K562 (cell line): ENCODE results near the gene FBXO17. TPM values are rescaled to one million over a fixed set of nuclear protein-coding genes. Genes with fewer than 3 reads are reported as not detected.

Source experiments
- CHD2 ChIP-seq: IDR thresholded peaks from 2 replicates; pipeline ENCODE4 v1.6.1; 2011; ENCODE audit warnings: low read depth, low read length
- CREB1 ChIP-seq, 2 experiments: sonication (generic) in 1 of 2; formaldehyde crosslinking in 1 of 2; IDR thresholded peaks; 2 replicates each; pipeline versions ENCODE4 v1.6.1 to v1.8.0; 2012 to 2022; ENCODE audit warnings: inconsistent platforms in 1 of 2, mild to moderate bottlenecking in 1 of 2, missing genetic modification reagents in 1 of 2, moderate library complexity in 1 of 2
- HDAC6 ChIP-seq: IDR thresholded peaks from 2 replicates; pipeline ENCODE4 v1.6.1; 2012; ENCODE audit warnings: low read depth, mild to moderate bottlenecking, control low read depth, inconsistent platforms, low read length, moderate library complexity
- HDAC8 ChIP-seq: fragments of 450-650 bp; IDR thresholded peaks from 2 replicates; pipeline ENCODE4 v1.6.1; 2016; ENCODE audit warnings: mild to moderate bottlenecking, missing genetic modification characterization, moderate library complexity, missing compliant biosample characterization
- HNRNPUL1 ChIP-seq: fragments of 200-400 bp; formaldehyde crosslinking; IDR thresholded peaks from 2 replicates; pipeline ENCODE4 v1.6.1; 2017; ENCODE audit warnings: low read length
- MIER1 ChIP-seq: fragments of 450-650 bp; IDR thresholded peaks from 2 replicates; pipeline ENCODE4 v1.6.1; 2016; ENCODE audit warnings: antibody characterized with exemption, mild to moderate bottlenecking, low read depth
- MYC ChIP-seq, 2 experiments: fragments of 250-450 bp in 1 of 2; sonication (Bioruptor Pico) in 1 of 2; IDR thresholded peaks; 2 replicates each; pipeline versions ENCODE4 v1.5.1 to v1.6.1; 2012 to 2021; ENCODE audit warnings: low read depth in 2 of 2, borderline replicate concordance in 1 of 2, improper control_type of control experiment in 1 of 2, low read length in 1 of 2, mild to moderate bottlenecking in 1 of 2, moderate library complexity in 1 of 2
- NFATC3 ChIP-seq: fragments of 450-650 bp; IDR thresholded peaks from 2 replicates; pipeline ENCODE4 v1.6.1; 2017; ENCODE audit warnings: mild to moderate bottlenecking
- NR4A1 ChIP-seq, 2 experiments: fragments of 250-450 bp in 1 of 2; fragments of 450-650 bp in 1 of 2; sonication (Bioruptor Pico) in 1 of 2; IDR thresholded peaks; 2 replicates each; pipeline versions ENCODE4 v1.4.0 to v1.6.1; 2016 to 2020; ENCODE audit warnings: mild to moderate bottlenecking in 2 of 2, missing compliant biosample characterization in 1 of 2, missing genetic modification characterization in 1 of 2, moderate library complexity in 1 of 2
- PRMT5 ChIP-seq: sonication (generic); formaldehyde crosslinking; IDR thresholded peaks from 2 replicates; pipeline ENCODE4 v1.5.0; 2020; ENCODE audit warnings: missing genetic modification reagents
- TARDBP ChIP-seq: fragments of 450-650 bp; IDR thresholded peaks from 2 replicates; pipeline ENCODE4 v1.6.1; 2016
- TGIF2 ChIP-seq: sonication (generic); formaldehyde crosslinking; IDR thresholded peaks from 2 replicates; pipeline ENCODE4 v1.8.1; 2022; ENCODE audit warnings: mild to moderate bottlenecking, missing genetic modification reagents, moderate library complexity
- ZBTB17 ChIP-seq: fragments of 450-650 bp; formaldehyde crosslinking; IDR thresholded peaks from 2 replicates; pipeline ENCODE4 v1.4.0; 2020; ENCODE audit warnings: mild to moderate bottlenecking
- ZC3H4 ChIP-seq: sonication (generic); formaldehyde crosslinking; IDR thresholded peaks from 2 replicates; pipeline ENCODE4 v1.9.0; 2021; ENCODE audit warnings: missing genetic modification reagents, borderline replicate concordance
- ZKSCAN1 ChIP-seq: fragments of 150-350 bp; IDR thresholded peaks from 2 replicates; pipeline ENCODE4 v1.6.1; 2016; ENCODE audit warnings: low read depth, low read length
- ZNF232 ChIP-seq: sonication (generic); formaldehyde crosslinking; IDR thresholded peaks from 2 replicates; pipeline ENCODE4 v1.8.0; 2022; ENCODE audit warnings: mild to moderate bottlenecking, missing genetic modification reagents
- ZSCAN32 ChIP-seq: fragments of 450-650 bp; formaldehyde crosslinking; IDR thresholded peaks from 2 replicates; pipeline ENCODE4 v1.4.0; 2020; ENCODE audit warnings: mild to moderate bottlenecking, moderate library complexity
- polyA plus RNA-seq, 8 experiments: library from polyadenylated mRNA; depleted of rRNA in 4 of 8; stranded (reverse) in 5 of 8; unstranded in 3 of 8; fragments of >200 nt; fragmentation: Nextera tagmentation in 2 of 8; fragmentation: Illumina TruSeq in 1 of 8; extraction: Ambion mirVana in 2 of 8; extraction: Trizol in 1 of 8; gene quantifications; 2 replicates each; pipeline versions ENCODE4 v1.2.1 to v1.2.3, GENCODE V29; 2011 to 2014; ENCODE audit warnings: inconsistent platforms in 1 of 8, missing spikeins in 1 of 8
- total RNA-seq, 7 experiments: library from RNA; depleted of rRNA in 6 of 7; stranded (reverse); fragments of >200 nt in 6 of 7; fragmentation: Illumina TruSeq in 2 of 7; extraction: Trizol in 2 of 7; gene quantifications; 2 replicates each; pipeline versions ENCODE4 v1.2.1 to v1.2.3, GENCODE V29; 2011 to 2021; ENCODE audit warnings: low replicate concordance in 1 of 7
- TF ChIP-seq, protein P1 (sequence below): fragments of 250-450 bp; sonication (Bioruptor Pico); IDR thresholded peaks from 2 replicates; pipeline ENCODE4 v1.5.0; 2020; ENCODE audit warnings: mild to moderate bottlenecking
- TF ChIP-seq, protein P2 (sequence below): fragments of 150-350 bp; IDR thresholded peaks from 2 replicates; pipeline ENCODE4 v1.6.1; 2014; ENCODE audit warnings: low read depth, mild to moderate bottlenecking, low read length, borderline replicate concordance
- TF ChIP-seq, protein P3 (sequence below): fragments of 250-450 bp; sonication (Bioruptor Pico); IDR thresholded peaks from 2 replicates; pipeline ENCODE4 v1.5.0; 2021; ENCODE audit warnings: mild to moderate bottlenecking, moderate library complexity

The FBXO17 gene
- total and polyA plus RNA-seq, 9 of the 15 experiments (the other 6 are each of a cell fraction or from before 2014, with no cell fraction given) = 4.1 to 27.1 (median 19.0) TPM

DNA sequence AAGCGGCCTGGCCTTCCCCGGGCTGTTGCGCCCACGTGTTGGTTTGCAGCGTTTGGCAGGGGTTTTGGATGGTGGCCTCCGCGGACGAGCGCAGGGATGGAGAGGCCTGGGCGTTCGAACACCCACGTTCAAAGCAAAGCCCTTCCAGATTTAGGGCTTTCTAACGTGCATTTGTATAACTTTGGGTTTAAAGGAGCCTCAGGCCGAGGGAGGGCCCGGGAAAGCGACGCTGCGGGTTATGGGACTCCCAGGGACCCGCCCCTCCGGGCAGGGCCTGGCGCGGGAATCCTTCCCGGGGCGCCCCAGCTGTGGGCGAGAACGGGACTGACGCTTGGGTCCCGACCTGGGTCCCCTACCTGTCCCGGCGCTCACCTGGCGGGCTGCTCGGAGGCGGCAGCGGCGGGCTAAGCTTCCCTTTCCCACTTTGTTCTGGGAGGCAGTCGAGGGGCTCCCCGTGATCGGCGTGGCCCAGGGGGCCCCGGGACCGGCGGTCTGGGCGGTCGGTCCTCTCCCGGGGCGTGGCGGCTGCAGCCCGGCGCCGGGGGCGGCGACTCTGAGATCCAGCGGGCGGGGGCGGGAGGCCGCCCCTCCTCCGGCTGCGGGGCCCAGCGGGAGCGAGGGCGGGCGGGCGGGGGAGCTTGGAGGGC, at the start of gene FBXO17 (continued):
- TF ChIP-seq MYC (IDR thresholded peaks at IDR 0.05; ENCODE audit: low read depth, low read length) (peak; percentile 81), MYC (CRISPR knock-in tag; IDR thresholded peaks at IDR 0.05; ENCODE audit: borderline replicate concordance, low read depth) (peak; percentile 34; the same call in 1 of the 2 replicates), ZC3H4 (CRISPR knock-in tag) (no peak), HDAC6 (no peak), NR4A1 (CRISPR knock-in tag; IDR thresholded peaks at IDR 0.05) (no peak), NR4A1 (tag; IDR thresholded peaks at IDR 0.05) (peak; percentile 31; the same call in 1 of the 2 replicates), NFATC3 (no peak), ZBTB17 (CRISPR knock-in tag) (0 out of 2 replicates have a peak, but pooled peaks have one; percentile 28), MIER1 (no peak), PRMT5 (no peak), TARDBP (no peak), CREB1 (IDR thresholded peaks at IDR 0.05) (no peak), CREB1 (CRISPR knock-in tag; IDR thresholded peaks at IDR 0.05) (no peak), HDAC8 (tag) (peak; percentile 42; the same call in 1 of the 2 replicates), ZNF232 (CRISPR knock-in tag) (no peak), HNRNPUL1 (no peak), ZSCAN32 (CRISPR knock-in tag) (no peak), CHD2 (0 out of 2 replicates have a peak, but pooled peaks have one; percentile 18), TGIF2 (CRISPR knock-in tag) (no peak), ZKSCAN1 (no peak)
- TF ChIP-seq, protein P1, sequence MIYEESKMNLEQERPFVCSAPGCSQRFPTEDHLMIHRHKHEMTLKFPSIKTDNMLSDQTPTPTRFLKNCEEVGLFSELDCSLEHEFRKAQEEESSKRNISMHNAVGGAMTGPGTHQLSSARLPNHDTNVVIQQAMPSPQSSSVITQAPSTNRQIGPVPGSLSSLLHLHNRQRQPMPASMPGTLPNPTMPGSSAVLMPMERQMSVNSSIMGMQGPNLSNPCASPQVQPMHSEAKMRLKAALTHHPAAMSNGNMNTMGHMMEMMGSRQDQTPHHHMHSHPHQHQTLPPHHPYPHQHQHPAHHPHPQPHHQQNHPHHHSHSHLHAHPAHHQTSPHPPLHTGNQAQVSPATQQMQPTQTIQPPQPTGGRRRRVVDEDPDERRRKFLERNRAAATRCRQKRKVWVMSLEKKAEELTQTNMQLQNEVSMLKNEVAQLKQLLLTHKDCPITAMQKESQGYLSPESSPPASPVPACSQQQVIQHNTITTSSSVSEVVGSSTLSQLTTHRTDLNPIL (CRISPR knock-in tag) = no peak
- TF ChIP-seq, protein P2, sequence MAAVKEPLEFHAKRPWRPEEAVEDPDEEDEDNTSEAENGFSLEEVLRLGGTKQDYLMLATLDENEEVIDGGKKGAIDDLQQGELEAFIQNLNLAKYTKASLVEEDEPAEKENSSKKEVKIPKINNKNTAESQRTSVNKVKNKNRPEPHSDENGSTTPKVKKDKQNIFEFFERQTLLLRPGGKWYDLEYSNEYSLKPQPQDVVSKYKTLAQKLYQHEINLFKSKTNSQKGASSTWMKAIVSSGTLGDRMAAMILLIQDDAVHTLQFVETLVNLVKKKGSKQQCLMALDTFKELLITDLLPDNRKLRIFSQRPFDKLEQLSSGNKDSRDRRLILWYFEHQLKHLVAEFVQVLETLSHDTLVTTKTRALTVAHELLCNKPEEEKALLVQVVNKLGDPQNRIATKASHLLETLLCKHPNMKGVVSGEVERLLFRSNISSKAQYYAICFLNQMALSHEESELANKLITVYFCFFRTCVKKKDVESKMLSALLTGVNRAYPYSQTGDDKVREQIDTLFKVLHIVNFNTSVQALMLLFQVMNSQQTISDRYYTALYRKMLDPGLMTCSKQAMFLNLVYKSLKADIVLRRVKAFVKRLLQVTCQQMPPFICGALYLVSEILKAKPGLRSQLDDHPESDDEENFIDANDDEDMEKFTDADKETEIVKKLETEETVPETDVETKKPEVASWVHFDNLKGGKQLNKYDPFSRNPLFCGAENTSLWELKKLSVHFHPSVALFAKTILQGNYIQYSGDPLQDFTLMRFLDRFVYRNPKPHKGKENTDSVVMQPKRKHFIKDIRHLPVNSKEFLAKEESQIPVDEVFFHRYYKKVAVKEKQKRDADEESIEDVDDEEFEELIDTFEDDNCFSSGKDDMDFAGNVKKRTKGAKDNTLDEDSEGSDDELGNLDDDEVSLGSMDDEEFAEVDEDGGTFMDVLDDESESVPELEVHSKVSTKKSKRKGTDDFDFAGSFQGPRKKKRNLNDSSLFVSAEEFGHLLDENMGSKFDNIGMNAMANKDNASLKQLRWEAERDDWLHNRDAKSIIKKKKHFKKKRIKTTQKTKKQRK = no peak
- TF ChIP-seq, protein P3, sequence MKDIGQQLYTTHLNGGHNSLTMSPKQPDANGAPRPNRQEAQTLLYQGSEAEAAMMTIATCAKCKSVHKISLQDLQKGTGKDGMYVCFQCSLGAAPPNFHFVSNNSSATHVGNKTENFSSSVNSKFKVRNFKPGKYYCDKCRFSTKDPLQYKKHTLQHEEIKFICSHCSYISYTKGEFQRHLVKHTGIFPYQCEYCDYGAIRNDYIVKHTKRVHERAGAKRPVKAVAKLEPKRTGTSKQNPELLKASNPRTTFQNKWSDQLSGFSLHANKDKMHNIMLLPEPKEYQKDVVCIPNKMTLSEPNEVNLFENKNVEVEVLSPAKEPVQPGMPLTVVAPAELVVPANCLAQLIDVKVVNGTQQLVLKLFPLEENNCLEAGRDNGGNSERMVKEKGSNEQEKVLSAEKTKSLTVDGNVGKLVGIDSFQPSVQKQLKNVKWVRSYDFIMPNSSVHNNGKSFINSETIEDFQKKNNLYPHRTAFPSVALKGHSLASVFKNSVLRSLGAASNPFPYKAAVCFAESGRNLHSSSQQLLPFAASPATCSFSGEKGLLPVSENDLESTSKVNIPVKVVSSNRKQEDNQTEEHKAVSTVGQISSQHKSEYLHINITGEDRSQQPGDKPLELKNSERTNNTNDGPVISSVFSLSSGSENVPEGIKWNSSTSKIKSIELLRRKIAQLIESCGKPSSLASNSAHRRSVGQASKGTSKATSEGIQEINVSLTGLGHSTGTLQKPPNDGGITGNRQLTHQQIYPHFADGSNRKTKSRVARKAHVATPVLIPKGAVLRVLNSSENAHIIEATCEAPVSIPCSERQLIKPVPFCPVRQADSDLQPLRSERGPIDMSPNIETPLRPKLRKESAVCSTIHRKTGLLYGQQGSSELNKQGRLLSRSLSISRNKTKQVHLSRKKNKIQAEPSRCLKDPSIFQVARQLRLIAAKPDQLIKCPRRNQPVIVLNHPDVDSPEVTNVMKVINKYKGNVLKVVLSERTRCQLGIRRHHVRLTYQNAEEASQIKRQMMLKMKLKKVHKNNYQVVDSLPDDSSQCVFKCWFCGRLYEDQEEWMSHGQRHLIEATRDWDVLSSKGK (CRISPR knock-in tag) = no peak
